GM18951 (cell line): Measurements from ENCODE around the gene TNFSF11.
A peak's percentile ranks its signal among the peaks of the same experiment; 100 is the strongest.

Experiments used
- POLR2A ChIP-seq: IDR thresholded peaks from 4 replicates; pipeline ENCODE4 v1.6.1; 2011; ENCODE audit warnings: mild to moderate bottlenecking; ENCODE audit not compliant: insufficient read length, insufficient read depth; ENCODE audit errors: extremely low read depth
- in situ Hi-C: fragments of 300-500 bp; cut with MboI; formaldehyde crosslinking; loops from one replicate; pipeline ENCODE4 v1.12.0; 2022; ENCODE audit warnings: low sequenced_read_pairs, mixed read lengths, inconsistent platforms; ENCODE audit not compliant: unreplicated experiment

TNFSF11 gene, protein sequence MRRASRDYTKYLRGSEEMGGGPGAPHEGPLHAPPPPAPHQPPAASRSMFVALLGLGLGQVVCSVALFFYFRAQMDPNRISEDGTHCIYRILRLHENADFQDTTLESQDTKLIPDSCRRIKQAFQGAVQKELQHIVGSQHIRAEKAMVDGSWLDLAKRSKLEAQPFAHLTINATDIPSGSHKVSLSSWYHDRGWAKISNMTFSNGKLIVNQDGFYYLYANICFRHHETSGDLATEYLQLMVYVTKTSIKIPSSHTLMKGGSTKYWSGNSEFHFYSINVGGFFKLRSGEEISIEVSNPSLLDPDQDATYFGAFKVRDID

DNA sequence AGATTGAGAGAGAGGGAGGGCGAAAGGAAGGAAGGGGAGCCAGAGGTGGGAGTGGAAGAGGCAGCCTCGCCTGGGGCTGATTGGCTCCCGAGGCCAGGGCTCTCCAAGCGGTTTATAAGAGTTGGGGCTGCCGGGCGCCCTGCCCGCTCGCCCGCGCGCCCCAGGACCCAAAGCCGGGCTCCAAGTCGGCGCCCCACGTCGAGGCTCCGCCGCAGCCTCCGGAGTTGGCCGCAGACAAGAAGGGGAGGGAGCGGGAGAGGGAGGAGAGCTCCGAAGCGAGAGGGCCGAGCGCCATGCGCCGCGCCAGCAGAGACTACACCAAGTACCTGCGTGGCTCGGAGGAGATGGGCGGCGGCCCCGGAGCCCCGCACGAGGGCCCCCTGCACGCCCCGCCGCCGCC, at the start of gene TNFSF11:
TNFSF11 (plus strand) TSS at position 142 of the 400 bp plus-strand sequence; CDS start at position 294, 152 bp downstream.
- TF ChIP-seq POLR2A, result peak; percentile 54
- in situ Hi-C loops, result no loop called here

DNA sequence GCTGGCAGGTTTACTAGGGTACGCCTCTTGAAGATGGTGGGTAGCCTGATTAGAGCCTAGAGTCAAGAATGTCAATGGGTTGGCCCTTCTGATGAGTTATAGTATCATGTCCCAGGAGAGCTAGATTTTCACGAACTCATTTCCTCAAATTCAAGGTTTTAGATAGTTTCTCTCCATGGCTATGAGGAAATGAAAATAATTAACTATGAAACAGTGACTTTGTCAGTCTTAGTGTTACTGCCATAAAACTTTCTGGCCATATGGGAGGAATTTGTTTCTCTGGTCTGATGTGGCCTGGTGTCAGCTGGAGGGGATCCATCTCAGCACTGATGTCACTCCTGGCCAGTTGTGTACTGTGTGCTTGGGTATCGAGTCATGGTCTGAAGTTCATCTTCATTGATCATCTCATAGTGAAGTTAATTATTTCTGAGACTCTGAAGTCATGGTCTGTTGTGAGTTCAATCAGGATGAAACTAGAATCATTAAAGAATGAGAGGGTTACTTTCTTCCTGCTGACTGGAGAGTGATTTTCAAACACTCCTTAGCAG, 49.4 kb upstream of the TNFSF11 start:
- no peak for TF ChIP-seq POLR2A

DNA sequence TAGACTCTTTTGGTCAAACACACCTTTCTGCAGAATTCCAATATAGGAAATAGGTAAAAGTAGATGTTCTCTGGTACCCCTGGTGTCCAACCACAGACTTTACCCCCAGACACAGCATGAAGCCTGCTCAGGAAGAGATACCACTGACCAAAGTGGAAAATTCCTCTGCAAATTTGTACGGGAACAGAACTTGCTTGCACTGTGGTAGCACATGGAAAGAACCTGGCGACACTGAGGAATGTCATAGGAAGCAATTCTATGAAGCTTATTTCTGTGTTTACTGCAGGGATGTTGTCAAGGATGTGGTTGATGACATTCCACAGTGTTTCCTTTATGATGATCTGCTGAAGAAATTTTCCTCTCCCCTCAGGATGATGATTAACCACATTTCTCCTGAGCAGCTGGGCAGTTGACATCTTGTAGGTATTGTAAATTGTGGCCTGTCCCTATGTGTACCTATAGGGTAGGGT, 48.9 kb upstream of the TNFSF11 start:
- no peak for TF ChIP-seq POLR2A
- in situ Hi-C loops, result no loop called here

More for the DNA sequence above, 49.4 kb upstream of the TNFSF11 start:
- in situ Hi-C loops, result no loop called here

GRCh38 chr13:42526276-42526675, 47.7 kb upstream of the TNFSF11 start:
- TF ChIP-seq POLR2A, result no peak
- in situ Hi-C loops, result no loop called here

DNA sequence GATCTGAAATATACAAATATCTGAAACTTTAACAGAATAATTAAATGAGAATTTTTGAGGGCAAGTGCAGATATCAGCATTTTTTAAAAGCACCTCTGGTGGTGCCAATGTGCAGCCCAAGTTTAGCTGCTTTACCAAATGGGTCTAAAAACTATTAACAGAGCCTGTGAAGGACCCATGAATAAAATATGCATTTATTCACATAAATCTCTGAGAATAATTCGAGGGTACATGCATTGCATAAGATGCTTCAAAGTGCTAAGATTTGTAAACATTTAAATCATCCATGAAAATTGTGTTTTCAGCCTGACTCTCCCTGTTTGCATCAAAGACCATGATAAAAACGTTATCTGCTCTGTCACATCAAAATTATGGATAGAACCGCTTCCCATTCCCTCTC, 47.1 kb upstream of the TNFSF11 start:
- no peak for TF ChIP-seq POLR2A
- in situ Hi-C loops, result no loop called here

GRCh38 chr13:42532561-42533335, 41.2 kb upstream of the TNFSF11 start:
- TF ChIP-seq POLR2A, result no peak
- in situ Hi-C loops, result no loop called here

- no peak for TF ChIP-seq POLR2A
- in situ Hi-C loops, result no loop called here
Observed at GRCh38 chr13:42533336-42533591, 40.7 kb upstream of the TNFSF11 start.

DNA sequence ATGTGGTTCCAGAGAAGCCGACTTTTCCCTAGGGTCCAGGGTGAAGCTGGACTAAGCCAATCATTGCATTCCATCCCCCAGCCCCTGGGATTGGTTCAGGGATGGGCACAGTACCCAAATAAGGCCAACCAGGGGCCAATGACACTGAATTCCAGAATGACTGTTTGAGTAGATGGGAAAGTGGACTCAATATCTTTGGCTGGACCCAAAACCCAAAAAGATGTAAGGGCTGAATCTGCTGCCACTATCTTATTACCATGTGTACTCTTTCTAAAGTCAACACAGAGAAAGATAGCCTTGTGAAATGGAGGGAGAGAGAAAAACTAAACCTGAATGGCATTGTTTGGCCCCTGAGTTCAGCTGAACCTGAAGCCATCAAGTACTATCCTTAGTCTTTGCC, 39.2 kb upstream of the TNFSF11 start:
- in situ Hi-C loops, result no loop called here
- TF ChIP-seq POLR2A, result no peak

DNA sequence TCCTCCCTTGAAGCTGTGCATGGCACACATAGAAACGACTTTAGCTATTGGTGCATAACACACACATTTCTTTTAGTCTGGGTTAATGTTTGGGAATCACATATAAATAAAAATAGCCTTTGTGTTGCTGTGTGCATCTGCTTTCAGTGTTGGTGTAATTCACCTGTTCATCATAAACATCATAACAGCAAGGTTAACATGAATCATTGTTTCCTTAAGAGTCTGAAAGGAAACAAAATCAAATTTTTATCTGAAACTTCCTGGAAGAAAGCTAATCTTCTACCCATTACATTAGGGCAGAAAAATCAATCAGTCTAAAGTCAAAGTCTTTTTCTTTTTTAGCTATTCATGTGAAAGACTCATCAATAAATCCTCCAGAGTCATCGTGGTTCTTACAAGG, 35.0 kb upstream of the TNFSF11 start:
- in situ Hi-C loops, result no loop called here
- TF ChIP-seq POLR2A, result no peak

- TF ChIP-seq POLR2A, result no peak
- in situ Hi-C loops, result no loop called here
Observed at GRCh38 chr13:42539670-42540069, 34.3 kb upstream of the TNFSF11 start.

- in situ Hi-C loops, result no loop called here
- TF ChIP-seq POLR2A, result no peak
Observed at GRCh38 chr13:42543215-42543797, 30.6 kb upstream of the TNFSF11 start.

GRCh38 chr13:42544246-42544926, 29.6 kb upstream of the TNFSF11 start:
- no peak for TF ChIP-seq POLR2A
- in situ Hi-C loops, result no loop called here

- no peak for TF ChIP-seq POLR2A
- in situ Hi-C loops, result no loop called here
Observed at GRCh38 chr13:42545842-42546241, 28.1 kb upstream of the TNFSF11 start.
